Activated naive CD8-positive, alpha-beta T cell treated with anti-CD3 and anti-CD28 coated beads, Interleukin-2, amount 50 U/mL, for 24 hours (primary cell): ENCODE results near the gene C3orf18.

Source experiments
- ATAC-seq: fragments of 150-1000 bp; cut with Tn5 transposase; one replicate; pipeline ENCODE4 v1.10.0; 2021
- DNase-seq: peaks from one replicate; pipeline ENCODE4 v3.0.0; 2021
- H3K27ac Mint-ChIP-seq: one replicate; pipeline ENCODE4 v1.8.0; 2021; ENCODE audit warnings: mild to moderate bottlenecking, mixed read lengths
- H3K27me3 Mint-ChIP-seq: one replicate; pipeline ENCODE4 v1.8.0; 2021; ENCODE audit warnings: mixed read lengths
- H3K36me3 Mint-ChIP-seq: one replicate; pipeline ENCODE4 v1.8.0; 2021; ENCODE audit warnings: low read depth, mixed read lengths
- H3K4me1 Mint-ChIP-seq: one replicate; pipeline ENCODE4 v1.8.0; 2021; ENCODE audit warnings: mixed read lengths
- H3K4me3 Mint-ChIP-seq: one replicate; pipeline ENCODE4 v1.8.0; 2021; ENCODE audit warnings: mild to moderate bottlenecking, moderate library complexity, mixed read lengths
- H3K9me3 Mint-ChIP-seq: one replicate; pipeline ENCODE4 v1.8.0; 2021; ENCODE audit warnings: mixed read lengths

The C3orf18 gene

DNA sequence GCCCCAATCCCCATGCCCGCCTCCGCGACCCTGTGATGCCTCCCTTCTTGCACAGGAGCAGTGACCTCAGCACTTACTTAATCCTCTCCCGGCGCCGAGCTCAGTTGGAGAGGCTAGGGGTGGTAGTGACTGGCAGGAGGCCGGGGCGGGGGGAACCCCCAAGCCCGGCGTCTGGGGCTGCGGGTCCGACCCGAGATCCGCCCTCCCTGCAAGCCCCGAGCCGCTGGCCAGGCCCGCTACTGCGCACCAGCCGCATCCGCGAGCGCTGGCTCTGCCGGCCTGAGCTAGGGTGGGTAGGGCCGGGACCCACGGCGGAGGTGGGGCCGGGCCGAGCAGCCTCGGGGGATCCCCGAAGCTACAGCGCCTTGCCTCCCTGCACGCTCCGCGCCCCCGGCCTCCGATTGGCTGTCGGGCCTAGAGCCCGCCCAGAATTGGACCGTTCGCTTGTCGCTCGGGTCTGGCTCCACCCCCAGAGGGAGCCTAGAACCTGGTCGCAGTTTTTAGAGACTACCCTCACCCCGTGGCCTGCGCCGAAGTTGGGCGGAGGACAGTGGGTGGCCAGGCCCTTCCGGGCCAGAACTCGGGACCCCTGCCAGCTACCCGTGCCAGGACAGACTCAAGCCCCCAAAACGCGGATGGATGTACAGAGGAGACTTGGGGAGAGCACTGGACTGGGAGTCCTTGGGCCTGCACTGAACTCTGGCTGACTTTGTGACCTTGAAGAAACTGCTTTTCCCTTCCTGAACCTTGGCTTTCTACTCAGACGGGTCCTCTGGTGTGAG, at the start of gene C3orf18:
TSS of gene C3orf18 (minus strand) at position 362 of the 782 bp plus-strand sequence. CDS start 2,048 bp downstream, outside the sequence.
- peak within 1 kb of the TSS; percentile 98 for H3K4me3 Mint-ChIP-seq
- ATAC-seq, result peak; percentile 82
- H3K36me3 Mint-ChIP-seq, result peaks cover 21% of the 10 kb centered on the region
- H3K9me3 Mint-ChIP-seq, result no peaks in the 10 kb centered on the region
- no peaks in the 10 kb centered on the region for H3K27me3 Mint-ChIP-seq
- H3K4me1 Mint-ChIP-seq, result peaks cover 46% of the 10 kb centered on the region
- H3K27ac Mint-ChIP-seq, result peak within 1 kb of the TSS; percentile 95
- peak; percentile 96 for DNase-seq

DNA sequence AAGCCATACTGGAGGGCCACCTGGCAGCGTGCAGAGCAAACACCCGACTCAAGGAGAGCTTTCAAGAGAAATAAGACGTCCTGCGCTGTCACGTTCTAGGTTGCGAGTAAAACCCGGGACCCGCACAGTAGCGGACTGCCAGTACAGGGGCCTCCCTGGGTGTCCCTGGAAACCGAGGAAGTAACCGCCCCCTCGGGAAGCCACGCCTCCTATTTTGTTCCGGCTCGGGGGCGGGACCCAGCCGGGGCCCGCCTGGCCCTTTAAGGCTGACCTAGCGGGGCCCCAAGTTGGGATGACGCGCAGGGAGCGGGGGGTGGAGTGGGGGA, 49.2 kb upstream of the C3orf18 start:
- Mint-ChIP-seq H3K27me3 (peaks cover 2% of the 10 kb centered on the region), H3K27ac (peak overlapping the region; percentile 90), H3K9me3 (no peaks in the 10 kb centered on the region), H3K4me3 (peak overlapping the region; percentile 84), H3K4me1 (peaks cover 72% of the 10 kb centered on the region), H3K36me3 (peaks cover 40% of the 10 kb centered on the region)
- peak; percentile 96 for DNase-seq
- peak; percentile 53 for ATAC-seq

DNA sequence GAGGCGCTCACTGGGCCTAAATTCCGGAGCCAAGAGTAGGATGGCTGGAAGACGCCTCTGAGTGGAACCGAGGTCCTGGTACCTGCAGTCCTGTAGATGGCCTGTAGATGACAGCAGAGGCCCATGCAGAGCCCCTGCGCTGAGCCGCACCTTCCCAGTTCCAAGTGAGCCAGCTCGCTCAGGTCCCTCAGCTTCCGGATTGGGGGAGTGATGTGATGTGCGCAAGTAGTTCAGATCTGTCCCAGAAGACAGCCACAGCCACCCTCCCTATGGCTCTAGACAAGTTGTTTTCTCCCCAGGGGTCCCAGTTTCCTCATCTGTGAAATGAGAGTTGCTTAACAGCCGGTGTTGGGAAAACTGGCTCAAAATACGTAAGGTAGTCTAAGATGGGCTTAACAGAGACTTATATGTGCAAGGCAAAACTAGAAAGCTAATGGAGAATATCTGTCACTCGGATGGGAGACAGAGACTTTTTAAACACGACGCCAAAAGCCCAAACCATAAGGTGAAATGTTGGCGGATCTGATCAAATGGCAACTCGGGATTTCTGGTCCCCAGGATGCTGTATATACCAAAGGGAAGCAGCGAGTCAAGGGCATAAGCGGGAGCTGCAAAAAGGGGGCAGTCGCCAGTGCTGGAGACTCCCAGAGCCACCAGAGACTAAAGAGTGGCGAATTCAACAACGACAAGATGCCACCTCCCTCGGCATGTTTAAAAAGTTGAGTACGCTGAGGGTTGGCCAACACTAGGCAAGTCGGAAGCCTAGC, 48.6 kb upstream of the C3orf18 start:
- peaks cover 41% of the 10 kb centered on the region for H3K36me3 Mint-ChIP-seq
- H3K27ac Mint-ChIP-seq, result peak overlapping the region; percentile 90
- ATAC-seq, result peak; percentile 26
- H3K9me3 Mint-ChIP-seq, result no peaks in the 10 kb centered on the region
- peak; percentile 87 for DNase-seq
- H3K4me3 Mint-ChIP-seq, result peak overlapping the region; percentile 84
- H3K27me3 Mint-ChIP-seq, result peaks cover 2% of the 10 kb centered on the region
- peaks cover 72% of the 10 kb centered on the region for H3K4me1 Mint-ChIP-seq

DNA sequence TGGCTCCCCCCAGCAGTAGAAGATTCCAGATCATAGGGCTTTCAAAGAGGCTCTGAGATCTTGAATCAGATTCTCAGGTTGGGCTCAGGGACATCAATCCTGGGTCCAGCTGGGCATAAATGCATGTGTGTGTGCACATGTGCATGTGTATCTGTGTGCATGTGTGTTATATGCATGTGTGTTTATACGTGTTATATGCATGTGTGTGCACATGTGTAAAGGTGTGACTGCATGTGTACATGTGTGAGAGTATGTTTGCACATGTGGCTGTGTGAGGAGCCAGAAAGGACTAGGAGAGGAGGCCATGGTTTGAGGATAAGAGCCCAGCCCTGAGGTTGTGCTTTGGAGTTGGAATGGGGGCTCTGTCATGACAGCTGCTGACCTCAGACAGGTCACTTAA, 47.6 kb upstream of the C3orf18 start:
- peak overlapping the region; percentile 90 for H3K27ac Mint-ChIP-seq
- H3K9me3 Mint-ChIP-seq, result no peaks in the 10 kb centered on the region
- H3K4me1 Mint-ChIP-seq, result peaks cover 64% of the 10 kb centered on the region
- H3K36me3 Mint-ChIP-seq, result peaks cover 41% of the 10 kb centered on the region
- ATAC-seq (no peak), DNase-seq (no peak)
- peaks cover 2% of the 10 kb centered on the region for H3K27me3 Mint-ChIP-seq
- peak overlapping the region; percentile 84 for H3K4me3 Mint-ChIP-seq

DNA sequence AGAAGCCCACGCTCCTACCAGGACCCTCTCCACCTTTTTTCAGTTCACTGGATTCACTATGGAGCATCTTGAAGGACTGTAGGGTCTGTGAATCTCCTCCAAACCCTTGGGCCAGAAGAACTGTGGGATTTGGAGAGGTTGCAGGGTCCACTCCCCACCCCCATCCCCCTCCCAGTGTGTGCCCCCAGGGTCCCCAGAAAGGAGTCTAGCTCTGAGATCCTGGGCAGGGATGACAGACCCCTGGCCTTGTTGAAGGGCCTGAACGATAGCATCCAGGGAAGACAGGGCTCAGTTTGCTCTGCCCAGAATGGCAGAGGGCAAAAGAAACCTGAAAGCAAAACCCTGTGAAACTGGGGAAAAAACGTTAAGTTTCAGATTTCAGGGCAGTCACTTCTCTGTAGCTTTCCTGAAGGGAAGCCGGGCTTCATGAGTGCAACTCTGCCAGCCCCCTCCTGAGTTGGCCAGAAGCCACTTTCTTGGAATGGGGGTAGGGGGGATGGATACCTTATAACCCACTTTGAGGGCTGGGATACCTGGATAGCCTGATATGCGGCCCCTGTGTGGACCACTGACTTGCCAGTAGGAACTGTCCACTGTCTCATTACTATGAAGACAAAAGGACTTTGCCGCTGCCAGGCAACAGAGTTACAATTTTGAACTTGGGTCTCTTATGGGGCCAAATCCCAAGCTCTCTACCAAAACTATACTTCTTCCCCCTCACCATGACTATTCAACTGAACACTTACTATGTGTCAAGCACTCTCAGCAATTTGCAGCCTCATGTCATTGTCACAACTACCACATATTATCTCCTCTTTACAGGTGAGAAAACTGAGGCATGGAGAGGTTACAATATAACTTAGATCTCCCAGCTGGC, 45.7 kb upstream of the C3orf18 start:
- Mint-ChIP-seq H3K4me3 (peak overlapping the region; percentile 100), H3K4me1 (peaks cover 54% of the 10 kb centered on the region), H3K36me3 (peaks cover 51% of the 10 kb centered on the region), H3K27ac (peak overlapping the region; percentile 100), H3K27me3 (peaks cover 2% of the 10 kb centered on the region), H3K9me3 (no peaks in the 10 kb centered on the region)
- no peak for ATAC-seq
- peak; percentile 19 for DNase-seq

DNA sequence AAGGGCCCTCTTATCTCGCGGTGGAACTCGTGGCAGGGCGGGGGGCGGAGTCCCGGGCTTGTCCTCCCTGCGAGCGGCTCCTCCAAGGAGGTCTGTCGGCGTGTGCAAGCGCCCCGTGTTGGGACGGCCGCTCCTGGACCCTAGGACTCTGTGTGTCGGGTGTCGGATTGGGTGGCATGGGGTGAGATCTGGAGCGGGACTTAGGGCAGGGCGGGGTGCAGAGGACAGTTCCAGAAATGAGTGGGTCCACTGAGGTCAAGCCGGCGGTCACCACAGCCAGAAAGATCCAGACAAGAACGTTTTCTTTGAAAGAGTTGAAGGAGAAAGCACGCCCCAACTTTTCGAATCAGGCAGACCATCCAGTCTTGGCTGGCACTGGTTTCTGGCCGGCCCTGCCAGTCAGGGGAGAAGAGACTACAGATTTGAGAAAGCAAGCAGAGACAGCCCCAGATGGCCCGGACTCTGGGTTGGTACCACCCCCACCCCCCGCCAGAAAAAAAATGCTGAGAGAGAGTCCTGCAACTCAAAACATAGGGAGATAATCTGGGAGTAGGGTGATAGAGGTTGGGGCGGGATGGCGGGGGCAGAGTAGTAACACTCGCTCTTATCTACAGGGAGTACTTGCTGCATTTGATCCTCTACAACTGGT, 44.8 kb upstream of the C3orf18 start:
- peak overlapping the region; percentile 100 for H3K4me3 Mint-ChIP-seq
- H3K9me3 Mint-ChIP-seq, result no peaks in the 10 kb centered on the region
- ATAC-seq (no peak), DNase-seq (no peak)
- peaks cover 60% of the 10 kb centered on the region for H3K36me3 Mint-ChIP-seq
- peaks cover 2% of the 10 kb centered on the region for H3K27me3 Mint-ChIP-seq
- peaks cover 54% of the 10 kb centered on the region for H3K4me1 Mint-ChIP-seq
- H3K27ac Mint-ChIP-seq, result peak overlapping the region; percentile 100

DNA sequence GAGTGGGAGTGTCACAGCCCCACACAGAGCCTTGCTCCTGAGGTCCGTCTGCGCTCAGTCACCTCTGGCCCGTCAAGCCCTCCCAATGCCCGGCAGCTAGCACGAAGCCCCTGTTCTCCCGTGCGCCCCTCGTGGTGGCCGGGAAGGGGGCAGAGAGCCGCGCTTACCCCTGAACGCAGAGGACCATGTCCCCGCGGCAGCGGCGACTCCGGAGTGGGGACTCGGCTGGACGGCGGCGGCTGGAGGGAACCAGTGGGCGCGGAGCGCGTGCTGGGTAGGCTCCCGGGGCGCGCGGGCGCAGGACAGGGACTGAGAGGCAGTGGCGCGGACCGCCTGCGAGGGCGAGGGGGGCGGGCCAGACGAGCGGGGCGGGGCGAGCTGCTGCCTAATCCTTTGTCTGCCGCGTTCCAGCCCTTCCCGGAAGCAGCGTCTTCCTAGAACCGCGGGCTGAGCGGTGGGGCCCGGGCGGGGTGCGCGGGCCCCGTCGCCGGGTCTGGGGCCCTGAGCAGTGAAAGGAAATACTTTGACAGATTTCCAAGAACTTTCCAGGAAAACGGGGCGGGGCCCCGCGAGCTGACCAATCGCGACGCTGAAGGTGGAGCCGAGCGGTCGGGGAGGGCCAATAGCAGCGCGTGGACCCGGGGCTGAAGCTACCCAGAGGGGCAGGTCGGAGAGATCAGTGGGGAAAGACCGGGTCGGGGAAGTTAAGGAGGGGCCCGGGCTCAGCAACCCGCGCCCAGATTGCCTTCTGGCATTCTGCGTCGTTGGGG, 44.1 kb upstream of the C3orf18 start, which contains the start of gene CISH:
TSS of gene CISH (minus strand) at position 311 of the 770 bp plus-strand sequence. CDS start at position 187, 124 bp downstream.
- peak; percentile 73 for ATAC-seq
- peaks cover 67% of the 10 kb centered on the region for H3K36me3 Mint-ChIP-seq
- H3K9me3 Mint-ChIP-seq, result no peaks in the 10 kb centered on the region

DNA sequence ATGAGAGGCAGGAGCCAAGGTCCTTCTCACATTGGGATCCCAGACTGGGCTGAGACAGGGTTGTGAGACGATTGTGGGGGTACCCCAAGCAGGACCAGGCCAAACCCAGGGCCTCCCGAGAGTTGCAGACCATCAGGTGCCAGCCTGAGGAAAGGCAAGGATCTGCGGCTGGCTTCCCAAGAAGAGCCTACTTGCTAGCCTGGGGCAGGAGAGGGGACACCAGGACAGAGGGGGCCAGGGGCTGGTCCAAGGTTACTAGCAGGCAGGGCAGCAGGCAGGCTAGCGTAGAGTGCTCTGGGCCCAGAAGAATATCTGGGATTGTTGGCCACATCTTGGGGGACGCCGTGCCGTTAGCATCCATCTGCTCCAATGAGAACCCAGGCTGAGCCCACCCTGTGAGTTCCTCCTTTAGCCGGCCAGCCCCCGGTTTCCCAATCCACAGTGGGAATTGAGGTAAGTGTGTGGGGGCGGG, 43.5 kb upstream of the C3orf18 start:
- peaks cover 57% of the 10 kb centered on the region for H3K4me1 Mint-ChIP-seq
- peak overlapping the region; percentile 100 for H3K4me3 Mint-ChIP-seq
- DNase-seq (no peak), ATAC-seq (no peak)
- peaks cover 2% of the 10 kb centered on the region for H3K27me3 Mint-ChIP-seq
- peak overlapping the region; percentile 100 for H3K27ac Mint-ChIP-seq
- no peaks in the 10 kb centered on the region for H3K9me3 Mint-ChIP-seq
- peaks cover 73% of the 10 kb centered on the region for H3K36me3 Mint-ChIP-seq

More for the DNA sequence above, 44.1 kb upstream of the C3orf18 start, which contains the start of gene CISH:
- peak within 1 kb of the TSS; percentile 100 for H3K27ac Mint-ChIP-seq
- peaks cover 2% of the 10 kb centered on the region for H3K27me3 Mint-ChIP-seq
- H3K4me1 Mint-ChIP-seq, result peaks cover 57% of the 10 kb centered on the region
- peak; percentile 98 for DNase-seq
- peak within 1 kb of the TSS; percentile 100 for H3K4me3 Mint-ChIP-seq

DNA sequence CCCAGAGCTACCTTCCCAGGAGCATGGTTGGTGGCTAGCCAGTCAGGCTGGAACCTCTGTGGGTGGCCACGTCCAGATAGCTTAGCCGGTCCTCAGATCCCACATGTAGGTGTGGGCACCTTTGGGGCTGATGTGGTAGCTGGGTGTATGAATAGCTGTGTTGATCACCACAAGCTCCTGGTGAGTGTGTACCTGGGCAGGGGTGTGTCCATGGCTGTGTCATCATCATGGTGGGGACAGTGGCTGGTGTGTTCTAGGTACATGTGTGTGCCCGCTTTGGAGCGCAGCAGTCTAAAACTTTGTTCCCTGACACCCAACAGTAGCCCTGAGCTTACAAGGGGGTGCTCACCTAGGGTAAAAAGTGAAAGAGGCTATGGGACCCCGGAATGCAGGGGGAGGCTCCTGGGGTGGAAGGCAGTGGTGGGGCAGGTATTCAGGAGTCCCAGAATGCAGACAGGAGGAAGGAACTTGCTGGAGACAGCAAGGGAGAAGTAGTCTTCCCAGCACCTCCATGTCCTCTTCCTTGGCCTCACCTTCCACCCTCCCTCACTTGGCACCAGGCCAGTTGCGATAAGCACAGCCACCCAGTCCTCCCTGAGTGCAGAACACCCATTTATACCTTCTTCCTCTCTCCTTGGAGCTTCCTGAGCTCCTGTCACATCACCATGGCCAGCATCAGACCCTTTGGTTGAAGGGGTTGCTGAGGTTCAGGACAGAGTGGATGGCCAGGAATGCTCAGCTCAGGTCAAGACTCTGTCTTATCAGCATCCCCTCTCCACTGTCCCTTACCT, 42.8 kb upstream of the C3orf18 start:
- no peaks in the 10 kb centered on the region for H3K9me3 Mint-ChIP-seq
- ATAC-seq (no peak), DNase-seq (peak; percentile 49)
- H3K4me1 Mint-ChIP-seq, result peaks cover 57% of the 10 kb centered on the region
- peaks cover 2% of the 10 kb centered on the region for H3K27me3 Mint-ChIP-seq
- peaks cover 80% of the 10 kb centered on the region for H3K36me3 Mint-ChIP-seq
- H3K27ac Mint-ChIP-seq, result peak overlapping the region; percentile 100
- peak overlapping the region; percentile 100 for H3K4me3 Mint-ChIP-seq

DNA sequence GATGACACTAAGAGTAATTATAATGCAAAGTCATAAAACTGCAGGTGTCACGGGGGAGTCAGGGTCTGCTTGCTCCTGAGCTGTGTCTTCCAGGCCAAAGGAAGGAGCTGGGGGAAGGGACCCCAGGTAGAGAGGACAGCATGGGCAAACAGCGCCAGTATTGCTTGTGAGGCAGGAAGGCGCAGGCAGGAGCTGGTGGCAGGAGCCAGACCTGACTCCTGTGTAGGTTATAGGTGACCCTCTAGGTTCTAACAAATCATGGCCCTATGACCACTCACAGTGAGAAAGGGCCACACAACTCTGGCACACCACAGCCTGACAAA, 42.2 kb upstream of the C3orf18 start:
- DNase-seq (peak; percentile 20), ATAC-seq (no peak)
- Mint-ChIP-seq H3K27ac (peak overlapping the region; percentile 100), H3K9me3 (no peaks in the 10 kb centered on the region), H3K27me3 (peaks cover 2% of the 10 kb centered on the region), H3K4me1 (peaks cover 59% of the 10 kb centered on the region), H3K36me3 (peaks cover 86% of the 10 kb centered on the region), H3K4me3 (peak overlapping the region; percentile 100)

DNA sequence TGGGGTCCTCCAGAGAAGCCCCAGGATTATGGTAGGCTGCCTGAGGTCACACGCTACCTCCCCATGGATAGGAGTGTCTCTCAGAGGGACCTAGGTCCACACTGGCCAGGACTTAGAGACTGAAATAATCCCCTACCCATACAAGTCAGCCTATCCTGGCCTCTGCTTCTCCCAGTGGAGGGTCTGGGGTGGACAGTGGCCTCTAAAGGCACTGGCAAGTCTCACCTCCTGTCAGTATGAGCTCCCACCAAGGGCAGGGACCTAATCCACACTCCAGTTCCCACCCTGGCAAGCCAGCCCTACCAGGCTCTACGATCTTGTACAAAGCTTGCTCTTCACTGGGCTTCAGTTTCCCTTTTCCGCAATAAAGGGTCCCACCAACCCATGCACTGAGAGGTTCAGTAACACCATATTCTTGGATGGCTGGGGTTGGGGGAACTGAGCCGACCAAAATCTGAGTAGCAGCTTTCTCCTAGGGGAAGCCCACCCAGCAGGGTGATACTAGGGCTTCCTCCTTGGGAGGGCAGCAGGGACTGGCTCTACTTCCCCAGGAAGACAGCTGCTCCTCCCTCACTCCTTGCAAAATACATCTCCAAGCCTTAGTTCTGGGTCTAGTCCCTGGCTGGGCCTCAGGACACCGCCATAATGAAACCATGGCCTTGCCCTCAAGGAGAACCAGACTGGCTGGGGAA, 41.7 kb upstream of the C3orf18 start:
- ATAC-seq (no peak), DNase-seq (no peak)
- Mint-ChIP-seq H3K4me3 (peak overlapping the region; percentile 100), H3K36me3 (peaks cover 88% of the 10 kb centered on the region), H3K9me3 (no peaks in the 10 kb centered on the region), H3K4me1 (peaks cover 59% of the 10 kb centered on the region), H3K27ac (peak overlapping the region; percentile 100), H3K27me3 (peaks cover 2% of the 10 kb centered on the region)

DNA sequence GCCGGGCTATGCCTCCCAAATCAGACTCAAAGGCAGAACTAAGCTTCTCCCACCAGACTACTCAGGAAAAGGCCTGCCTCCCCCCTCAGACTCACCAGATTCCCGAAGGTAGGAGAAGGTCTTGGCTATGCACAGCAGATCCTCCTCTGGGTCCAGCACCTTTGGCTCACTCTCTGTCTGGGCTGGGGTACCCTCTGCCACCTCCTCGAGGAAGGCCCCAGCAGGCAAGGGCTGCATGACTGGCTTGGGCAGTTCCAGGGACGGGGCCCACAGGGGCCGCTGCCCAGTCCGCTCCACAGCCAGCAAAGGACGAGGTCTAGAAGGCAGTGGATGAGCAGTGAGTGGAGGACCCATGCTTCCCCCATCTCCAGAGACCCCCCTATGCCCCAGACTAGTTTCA, 40.7 kb upstream of the C3orf18 start:
- Mint-ChIP-seq H3K36me3 (peaks cover 90% of the 10 kb centered on the region), H3K4me1 (peaks cover 61% of the 10 kb centered on the region), H3K27me3 (peaks cover 2% of the 10 kb centered on the region), H3K4me3 (peak overlapping the region; percentile 100), H3K27ac (peak overlapping the region; percentile 100), H3K9me3 (no peaks in the 10 kb centered on the region)
- no peak for ATAC-seq
- peak; percentile 26 for DNase-seq
